ENCODE data around the gene AUNIP. TPM values are rescaled to one million over a fixed set of nuclear protein-coding genes. Genes with fewer than 3 reads are reported as not detected.

AUNIP gene
- total and polyA plus RNA-seq, 2 donors (not counting 3 experiments of a cell fraction or from before 2014, with no cell fraction given), result 1.8 to 4.5 TPM

- no TSS peak for BruUV-seq (replicated peaks)
- H4K20me1 ChIP-seq (replicated peaks; ENCODE audit: control insufficient read depth, extremely low read depth, insufficient read depth, low read length), result no peaks in the 10 kb centered on the region
These were observed 11.4 kb upstream of the AUNIP start for GRCh38 chr1:25870614-25871013.

More at GRCh38 chr1:25870614-25871013, 11.4 kb upstream of the AUNIP start:
- H3K79me2 ChIP-seq (ENCODE audit: control insufficient read depth, insufficient read depth, low read length), result no peaks in the 10 kb centered on the region
- H2AFZ ChIP-seq (ENCODE audit: low read depth, low read length), result no peak overlapping the region
- no peak overlapping the region for H3K4me2 ChIP-seq (ENCODE audit: insufficient read depth, low read length)
- H3K27ac ChIP-seq (ENCODE audit: insufficient read depth, low read depth, low read length), result no peak overlapping the region
- no peak for FAIRE-seq
- no peaks in the 10 kb centered on the region for H3K9me1 ChIP-seq (replicated peaks; ENCODE audit: control insufficient read depth, extremely low read depth, insufficient read depth, low read length)
- no peaks in the 10 kb centered on the region for H3K9me3 ChIP-seq (replicated peaks; ENCODE audit: control insufficient read depth, insufficient read depth, low read length)
- no peak overlapping the region for H3K9ac ChIP-seq (replicated peaks; ENCODE audit: extremely low read depth, insufficient read depth, low read length)
- dilution Hi-C loops (cut with MboI; ENCODE audit: extremely low pct_ligation_motif_present, low sequenced_read_pairs), result no loop called here
- no peak overlapping the region for H3K4me3 ChIP-seq (replicated peaks in 1 of 3; ENCODE audit: insufficient read depth in 1 of 3, low read depth in 1 of 3, low read length in 3 of 3)
- peaks cover 16% of the 10 kb centered on the region for H3K4me1 ChIP-seq (ENCODE audit: control insufficient read depth, extremely low read depth, insufficient read depth, low read length)
- no peaks in the 10 kb centered on the region for H3K27me3 ChIP-seq (ENCODE audit: control insufficient read depth in 2 of 2, insufficient read depth in 2 of 2, low read length in 2 of 2)
- DNase-seq (ENCODE audit: low read depth, low spot score), result no peak
- POLR2A ChIA-PET, result no interaction called here
- intact Hi-C loops (cut with micrococcal nuclease), result no loop called here
- CTCF ChIA-PET, result no interaction called here
- TF ChIP-seq GATA2 (IDR thresholded peaks at IDR 0.05; ENCODE audit: insufficient read depth, insufficient read length, low read depth, low read length), result no peak
- no peak for TF ChIP-seq FOS (IDR thresholded peaks at IDR 0.05; ENCODE audit: borderline replicate concordance, insufficient read depth, low read length)
- TF ChIP-seq POLR2AphosphoS5 (IDR thresholded peaks at IDR 0.05; ENCODE audit: insufficient read depth, low read depth, low read length), result no peak
- no peak for TF ChIP-seq MYC (IDR thresholded peaks at IDR 0.05; ENCODE audit: low read depth, low read length)
- TF ChIP-seq, protein P1, sequence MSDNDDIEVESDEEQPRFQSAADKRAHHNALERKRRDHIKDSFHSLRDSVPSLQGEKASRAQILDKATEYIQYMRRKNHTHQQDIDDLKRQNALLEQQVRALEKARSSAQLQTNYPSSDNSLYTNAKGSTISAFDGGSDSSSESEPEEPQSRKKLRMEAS (IDR thresholded peaks at IDR 0.05; ENCODE audit: insufficient read depth, insufficient read length), result no peak
- TF ChIP-seq CTCF (IDR thresholded peaks at IDR 0.05; ENCODE audit: extremely low read depth in 1 of 2, insufficient read depth in 1 of 2, low read depth in 1 of 2, low read length in 2 of 2), result no peak
- TF ChIP-seq EZH2 (IDR thresholded peaks at IDR 0.05; ENCODE audit: borderline replicate concordance, low read depth, low read length, severe bottlenecking), result no peak
- no peak for TF ChIP-seq POLR2A (IDR thresholded peaks at IDR 0.05; ENCODE audit: low read depth, low read length)
- no peaks in the 10 kb centered on the region for H3K36me3 ChIP-seq (ENCODE audit: control insufficient read depth in 2 of 2, extremely low read depth in 1 of 2, insufficient read depth in 2 of 2, low read length in 2 of 2)
